GM19023 (cell line): ENCODE measurements around the gene CACNB2.
"Not testable (repeated sequence)": the region's sequence is repeated elsewhere in the genome, so short reads cannot be mapped to it uniquely, and the experiment has no call there.

ENCODE experiments used
- ATAC-seq: cut with Tn5 transposase; IDR thresholded peaks from one replicate; pipeline ENCODE4 v1.9.1; 2021; ENCODE audit warnings: mild to moderate bottlenecking, moderate library complexity; ENCODE audit not compliant: unreplicated experiment

CACNB2 gene

GRCh38 chr10:18144928-18145327, 4.7 kb downstream of the CACNB2 start:
- ATAC-seq: no peak

GRCh38 chr10:18145652-18146051, 5.4 kb downstream of the CACNB2 start:
- no peak for ATAC-seq

- no peak for ATAC-seq
Observed at GRCh38 chr10:18149196-18149800, 9.1 kb downstream of the CACNB2 start.

- ATAC-seq: no peak
Observed at GRCh38 chr10:18151356-18151890, 11.2 kb downstream of the CACNB2 start.

GRCh38 chr10:18153381-18153780, 13.2 kb downstream of the CACNB2 start:
- not testable (repeated sequence) for ATAC-seq

- no peak for ATAC-seq
Observed at GRCh38 chr10:18155321-18155720, 15.1 kb downstream of the CACNB2 start.

GRCh38 chr10:18156797-18157196, 16.6 kb downstream of the CACNB2 start:
- ATAC-seq: not testable (repeated sequence)

GRCh38 chr10:18157881-18158280, 17.7 kb downstream of the CACNB2 start:
- ATAC-seq: no peak

GRCh38 chr10:18158773-18159265, 18.6 kb downstream of the CACNB2 start:
- ATAC-seq: no peak

- ATAC-seq: no peak
Observed at GRCh38 chr10:18159557-18159956, 19.3 kb downstream of the CACNB2 start.

- no peak for ATAC-seq
Observed at GRCh38 chr10:18162021-18162627, 21.9 kb downstream of the CACNB2 start.

- ATAC-seq: no peak
Observed at GRCh38 chr10:18164093-18164492, 23.9 kb downstream of the CACNB2 start.

GRCh38 chr10:18164748-18165361, 24.6 kb downstream of the CACNB2 start:
- ATAC-seq: no peak

GRCh38 chr10:18178854-18179483, 38.7 kb downstream of the CACNB2 start:
- ATAC-seq: no peak

GRCh38 chr10:18179891-18180290, 39.7 kb downstream of the CACNB2 start:
- no peak for ATAC-seq

- ATAC-seq: not testable (repeated sequence)
Observed at GRCh38 chr10:18181382-18181781, 41.2 kb downstream of the CACNB2 start.

- ATAC-seq: no peak
Observed at GRCh38 chr10:18185621-18186020, 45.4 kb downstream of the CACNB2 start.

- no peak for ATAC-seq
Observed at GRCh38 chr10:18190840-18191239, 50.6 kb downstream of the CACNB2 start.

- ATAC-seq: no peak
Observed at GRCh38 chr10:18194634-18195033, 54.4 kb downstream of the CACNB2 start.

GRCh38 chr10:18195060-18195799, 55.0 kb downstream of the CACNB2 start:
- ATAC-seq: no peak
